HL-60 (cell line): ENCODE data around the gene STX1B.

ENCODE experiments used
- DNase-seq, 2 experiments: peaks; one replicate each; pipeline ENCODE4 v3.0.0-alpha.2; 2010 to 2020; ENCODE audit warnings: low read depth in 1 of 2, low spot score in 1 of 2
- H3K27ac ChIP-seq: fragments of 250-450 bp; sonication (Bioruptor Pico); replicated peaks from 2 replicates; pipeline ENCODE4 v1.5.1; 2020; ENCODE audit warnings: mild to moderate bottlenecking, moderate library complexity
- H3K27me3 ChIP-seq: fragments of 250-450 bp; sonication (Bioruptor Pico); 2 replicates; pipeline ENCODE4 v1.5.1; 2021; ENCODE audit warnings: mild to moderate bottlenecking, moderate library complexity; ENCODE audit not compliant: insufficient read depth, poor library complexity, severe bottlenecking
- H3K4me3 ChIP-seq: replicated peaks from 2 replicates; pipeline ENCODE4 v1.5.1; 2011; ENCODE audit warnings: mild to moderate bottlenecking, control low read depth, low read length; ENCODE audit not compliant: insufficient read depth
- CTCF ChIP-seq: IDR thresholded peaks from one replicate; pipeline ENCODE4 v1.5.1; 2011; ENCODE audit warnings: low read length, control low read depth, inconsistent platforms; ENCODE audit not compliant: insufficient read depth
- GABPA ChIP-seq: IDR thresholded peaks from 2 replicates; pipeline ENCODE4 v1.6.1; 2012; ENCODE audit warnings: low read depth
- POLR2AphosphoS5 ChIP-seq: IDR thresholded peaks from 2 replicates; pipeline ENCODE4 v1.6.1; 2012; ENCODE audit warnings: low read depth
- SPI1 ChIP-seq: IDR thresholded peaks from 2 replicates; pipeline ENCODE4 v1.6.1; 2012; ENCODE audit warnings: low read depth, mild to moderate bottlenecking, borderline replicate concordance
- TF ChIP-seq, protein P1 (sequence below): IDR thresholded peaks from 2 replicates; pipeline ENCODE4 v1.6.1; 2012; ENCODE audit warnings: low read depth; ENCODE audit not compliant: insufficient replicate concordance

STX1B gene

DNA sequence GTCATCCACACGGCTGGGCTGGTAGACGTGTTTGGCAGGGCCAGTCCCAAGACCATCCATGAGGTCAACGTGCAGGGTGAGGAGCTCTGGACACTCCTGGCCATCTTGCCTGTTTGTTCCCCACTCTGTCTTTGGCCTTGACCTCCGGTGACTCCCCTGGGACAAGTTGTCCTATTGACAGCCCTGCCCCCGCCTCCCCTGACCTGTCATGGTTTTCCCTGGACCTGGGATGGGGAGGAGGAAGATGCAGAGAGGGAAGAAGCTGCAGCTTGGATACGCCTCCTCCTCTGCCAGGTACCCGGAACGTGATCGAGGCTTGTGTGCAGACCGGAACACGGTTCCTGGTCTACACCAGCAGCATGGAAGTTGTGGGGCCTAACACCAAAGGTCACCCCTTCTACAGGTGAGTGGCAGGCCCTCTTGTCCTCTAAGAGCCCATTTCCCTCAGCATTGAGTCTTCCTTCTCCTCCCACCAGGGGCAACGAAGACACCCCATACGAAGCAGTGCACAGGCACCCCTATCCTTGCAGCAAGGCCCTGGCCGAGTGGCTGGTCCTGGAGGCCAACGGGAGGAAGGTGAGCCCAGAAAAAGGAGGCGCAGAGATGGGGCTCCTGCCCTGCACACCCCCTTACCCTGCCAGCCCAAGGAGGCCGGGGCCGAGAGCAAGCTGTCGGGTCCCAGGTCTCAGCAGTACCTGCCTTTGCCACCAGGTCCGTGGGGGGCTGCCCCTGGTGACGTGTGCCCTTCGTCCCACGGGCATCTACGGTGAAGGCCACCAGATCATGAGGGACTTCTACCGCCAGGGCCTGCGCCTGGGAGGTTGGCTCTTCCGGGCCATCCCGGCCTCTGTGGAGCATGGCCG, 24.1 kb downstream of the STX1B start:
- TF ChIP-seq CTCF (no peak), SPI1 (no peak), POLR2AphosphoS5 (no peak), GABPA (no peak)
- TF ChIP-seq, protein P1, sequence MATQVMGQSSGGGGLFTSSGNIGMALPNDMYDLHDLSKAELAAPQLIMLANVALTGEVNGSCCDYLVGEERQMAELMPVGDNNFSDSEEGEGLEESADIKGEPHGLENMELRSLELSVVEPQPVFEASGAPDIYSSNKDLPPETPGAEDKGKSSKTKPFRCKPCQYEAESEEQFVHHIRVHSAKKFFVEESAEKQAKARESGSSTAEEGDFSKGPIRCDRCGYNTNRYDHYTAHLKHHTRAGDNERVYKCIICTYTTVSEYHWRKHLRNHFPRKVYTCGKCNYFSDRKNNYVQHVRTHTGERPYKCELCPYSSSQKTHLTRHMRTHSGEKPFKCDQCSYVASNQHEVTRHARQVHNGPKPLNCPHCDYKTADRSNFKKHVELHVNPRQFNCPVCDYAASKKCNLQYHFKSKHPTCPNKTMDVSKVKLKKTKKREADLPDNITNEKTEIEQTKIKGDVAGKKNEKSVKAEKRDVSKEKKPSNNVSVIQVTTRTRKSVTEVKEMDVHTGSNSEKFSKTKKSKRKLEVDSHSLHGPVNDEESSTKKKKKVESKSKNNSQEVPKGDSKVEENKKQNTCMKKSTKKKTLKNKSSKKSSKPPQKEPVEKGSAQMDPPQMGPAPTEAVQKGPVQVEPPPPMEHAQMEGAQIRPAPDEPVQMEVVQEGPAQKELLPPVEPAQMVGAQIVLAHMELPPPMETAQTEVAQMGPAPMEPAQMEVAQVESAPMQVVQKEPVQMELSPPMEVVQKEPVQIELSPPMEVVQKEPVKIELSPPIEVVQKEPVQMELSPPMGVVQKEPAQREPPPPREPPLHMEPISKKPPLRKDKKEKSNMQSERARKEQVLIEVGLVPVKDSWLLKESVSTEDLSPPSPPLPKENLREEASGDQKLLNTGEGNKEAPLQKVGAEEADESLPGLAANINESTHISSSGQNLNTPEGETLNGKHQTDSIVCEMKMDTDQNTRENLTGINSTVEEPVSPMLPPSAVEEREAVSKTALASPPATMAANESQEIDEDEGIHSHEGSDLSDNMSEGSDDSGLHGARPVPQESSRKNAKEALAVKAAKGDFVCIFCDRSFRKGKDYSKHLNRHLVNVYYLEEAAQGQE = no peak
- Histone ChIP-seq H3K27ac (no peak overlapping the region), H3K27me3 (no peaks in the 10 kb centered on the region), H3K4me3 (no peak overlapping the region)
- no peak for DNase-seq

- TF ChIP-seq, protein P1 = no peak
- TF ChIP-seq CTCF (no peak), GABPA (no peak), SPI1 (no peak), POLR2AphosphoS5 (no peak)
- Histone ChIP-seq H3K27ac (no peak overlapping the region), H3K4me3 (no peak overlapping the region), H3K27me3 (no peaks in the 10 kb centered on the region)
- DNase-seq = no peak
These were observed 24.9 kb downstream of the STX1B start for GRCh38 chr16:30985401-30986128.

GRCh38 chr16:30984669-30985400, 25.6 kb downstream of the STX1B start, which contains the start of gene HSD3B7:
HSD3B7 (plus strand) TSS chr16:30985207; CDS start chr16:30985659, 452 bp downstream.
- peak; percentile 78 for TF ChIP-seq CTCF
- TF ChIP-seq, protein P1 = no peak
- peak; percentile 61 to 80 for DNase-seq
- no peak within 1 kb of the TSS for H3K4me3 ChIP-seq
- H3K27ac ChIP-seq = no peak within 1 kb of the TSS
- no peaks in the 10 kb centered on the region for H3K27me3 ChIP-seq
